DMS79 treated with DMSO at 0.1 percent for 48 hours (cell line): Measurements from ENCODE around the gene ZSCAN10.
"Not testable (repeated sequence)": the region's sequence is repeated elsewhere in the genome, so short reads cannot be mapped to it uniquely, and the experiment has no call there.

Source experiments
- DNase-seq: peaks from one replicate; lab custom pipeline; 2025; lab: John Stamatoyannopoulos, UW

Gene ZSCAN10

GRCh38 chr16:3098459-3099394 is at the start of gene ZSCAN10:
TSS of gene ZSCAN10 (minus strand) at chr16:3099294. CDS start at chr16:3092937, 6,357 bp downstream.
- no peak for DNase-seq

GRCh38 chr16:3148256-3149192 is 49.4 kb upstream of the ZSCAN10 start:
- DNase-seq = no peak

GRCh38 chr16:3147757-3148104 is 48.6 kb upstream of the ZSCAN10 start:
- DNase-seq = no peak

- DNase-seq = no peak
These were observed 48.1 kb upstream of the ZSCAN10 start for GRCh38 chr16:3147046-3147756.

GRCh38 chr16:3145660-3146059 is 46.6 kb upstream of the ZSCAN10 start:
- no peak for DNase-seq

- DNase-seq = no peak
These were observed 46.1 kb upstream of the ZSCAN10 start for GRCh38 chr16:3145151-3145550.

GRCh38 chr16:3144321-3144983 is 45.4 kb upstream of the ZSCAN10 start:
- no peak for DNase-seq

GRCh38 chr16:3143598-3144320 is 44.7 kb upstream of the ZSCAN10 start:
- DNase-seq = no peak

- DNase-seq = no peak
These were observed 44.1 kb upstream of the ZSCAN10 start for GRCh38 chr16:3143189-3143588.

- DNase-seq = no peak
These were observed 43.7 kb upstream of the ZSCAN10 start for GRCh38 chr16:3142770-3143169.

GRCh38 chr16:3142327-3142726 is 43.2 kb upstream of the ZSCAN10 start:
- no peak for DNase-seq

GRCh38 chr16:3141781-3142311 is 42.8 kb upstream of the ZSCAN10 start:
- no peak for DNase-seq

GRCh38 chr16:3140603-3141427 is 41.7 kb upstream of the ZSCAN10 start:
- DNase-seq = no peak

GRCh38 chr16:3139561-3139960 is 40.5 kb upstream of the ZSCAN10 start:
- not testable (repeated sequence) for DNase-seq

GRCh38 chr16:3138823-3139426 is 39.8 kb upstream of the ZSCAN10 start:
- no peak for DNase-seq

GRCh38 chr16:3138342-3138741 is 39.2 kb upstream of the ZSCAN10 start:
- no peak for DNase-seq

GRCh38 chr16:3137267-3137666 is 38.2 kb upstream of the ZSCAN10 start:
- DNase-seq = no peak

- DNase-seq = no peak
These were observed 36.1 kb upstream of the ZSCAN10 start for GRCh38 chr16:3135126-3135715.
